IMR-90 (cell line): ENCODE data around the gene LRRC26. TPM values are rescaled to one million over a fixed set of nuclear protein-coding genes. Genes with fewer than 3 reads are reported as not detected.

Experiments
- ATAC-seq: fragments of 200-7000 bp; cut with Tn5 transposase; 2 replicates; pipeline ENCODE4 v1.9.1; 2020; ENCODE audit warnings: low read depth, mild to moderate bottlenecking, moderate library complexity
- BruUV-seq: library from RNA; stranded (reverse); fragments of 400-500 nt; replicated peaks from 2 replicates; lab custom pipeline; 2021; lab: Mats Ljungman, UMichigan
- CTCF ChIA-PET: fragments of 300-600 bp; formaldehyde crosslinking; extraction: SDS; loops from one replicate; lab custom pipeline; 2021; ENCODE audit warnings: antibody characterized with exemption; lab: Yijun Ruan, JAX
- POLR2A ChIA-PET: fragments of 300-600 bp; sonication (Branson Sonifier 250); formaldehyde crosslinking; loops from one replicate; lab custom pipeline; 2022; ENCODE audit warnings: antibody characterized with exemption; ENCODE audit not compliant: unreplicated experiment; lab: Charles Lee
- DNase-seq: peaks from one replicate; pipeline ENCODE4 v3.0.0; 2013
- H2AFZ ChIP-seq: replicated peaks from 2 replicates; pipeline ENCODE3; 2013; ENCODE audit warnings: low read length, mild to moderate bottlenecking; ENCODE audit not compliant: poor library complexity
- H2AK5ac ChIP-seq: 2 replicates; pipeline ENCODE4 v1.6.1; 2013; ENCODE audit warnings: low read depth, low read length, inconsistent platforms
- H2AK9ac ChIP-seq: replicated peaks from 2 replicates; pipeline ENCODE3; 2013; ENCODE audit warnings: mild to moderate bottlenecking, low read depth, low read length, moderate library complexity; ENCODE audit not compliant: poor library complexity
- H2BK120ac ChIP-seq: 2 replicates; pipeline ENCODE4 v1.6.1; 2013; ENCODE audit warnings: low read depth, low read length, inconsistent platforms
- H2BK15ac ChIP-seq: 3 replicates; pipeline ENCODE4 v1.6.1; 2013; ENCODE audit warnings: low read depth, low read length, inconsistent platforms
- H2BK20ac ChIP-seq: 2 replicates; pipeline ENCODE4 v1.6.1; 2013; ENCODE audit warnings: low read depth, mild to moderate bottlenecking, inconsistent platforms, low read length, moderate library complexity
- H2BK5ac ChIP-seq: 2 replicates; pipeline ENCODE4 v1.6.1; 2013; ENCODE audit warnings: mild to moderate bottlenecking, low read depth, low read length, inconsistent platforms; ENCODE audit not compliant: poor library complexity, severe bottlenecking
- H3K14ac ChIP-seq: replicated peaks from 2 replicates; pipeline ENCODE4 v1.6.1; 2013; ENCODE audit warnings: low read depth, low read length, inconsistent platforms
- H3K18ac ChIP-seq: 2 replicates; pipeline ENCODE4 v1.6.1; 2013; ENCODE audit warnings: low read depth, low read length, control low read depth
- H3K23ac ChIP-seq: 2 replicates; pipeline ENCODE4 v1.6.1; 2013; ENCODE audit warnings: low read depth, low read length, inconsistent platforms
- H3K27ac ChIP-seq: 2 replicates; pipeline ENCODE4 v1.5.1; 2013; ENCODE audit warnings: mild to moderate bottlenecking, control low read depth, low read length; ENCODE audit not compliant: insufficient read depth
- H3K27me3 ChIP-seq: 2 replicates; pipeline ENCODE4 v1.6.1; 2013; ENCODE audit warnings: low read length; ENCODE audit not compliant: control insufficient read depth, insufficient read depth
- H3K36me3 ChIP-seq: 2 replicates; pipeline ENCODE4 v1.6.1; 2013; ENCODE audit warnings: low read length, mixed read lengths; ENCODE audit not compliant: control insufficient read depth, insufficient read depth
- H3K4ac ChIP-seq: 2 replicates; pipeline ENCODE4 v1.6.1; 2013; ENCODE audit warnings: low read depth, low read length, inconsistent platforms
- H3K4me1 ChIP-seq: 2 replicates; pipeline ENCODE4 v1.6.1; 2013; ENCODE audit warnings: low read length, mixed read lengths; ENCODE audit not compliant: control insufficient read depth, insufficient read depth
- H3K4me2 ChIP-seq: 2 replicates; pipeline ENCODE4 v1.6.1; 2013; ENCODE audit warnings: low read depth, mild to moderate bottlenecking, control low read depth, low read length, moderate library complexity
- H3K4me3 ChIP-seq: 2 replicates; pipeline ENCODE4 v1.5.1; 2013; ENCODE audit warnings: low read depth, mild to moderate bottlenecking, control low read depth, low read length, moderate library complexity; ENCODE audit not compliant: insufficient read depth
- H3K56ac ChIP-seq: 2 replicates; pipeline ENCODE4 v1.6.1; 2013; ENCODE audit warnings: low read length, inconsistent platforms; ENCODE audit not compliant: insufficient read depth; ENCODE audit errors: extremely low read depth
- H3K79me1 ChIP-seq, 2 experiments: 2 replicates each; pipeline ENCODE4 v1.6.1; 2013; ENCODE audit warnings: low read length in 2 of 2, inconsistent platforms in 1 of 2, low read depth in 1 of 2
- H3K9ac ChIP-seq: 2 replicates; pipeline ENCODE4 v1.6.1; 2013; ENCODE audit warnings: low read depth, low read length, control low read depth
- H3K9me1 ChIP-seq: 2 replicates; pipeline ENCODE4 v1.6.1; 2013; ENCODE audit warnings: low read length, inconsistent platforms; ENCODE audit not compliant: insufficient read depth
- H3K9me3 ChIP-seq: 2 replicates; pipeline ENCODE4 v1.6.1; 2013; ENCODE audit warnings: low read length; ENCODE audit not compliant: control insufficient read depth, insufficient read depth
- H4K20me1 ChIP-seq: 2 replicates; pipeline ENCODE4 v1.6.1; 2013; ENCODE audit warnings: low read length, inconsistent platforms; ENCODE audit not compliant: insufficient read depth
- H4K5ac ChIP-seq: 2 replicates; pipeline ENCODE4 v1.6.1; 2013; ENCODE audit warnings: mild to moderate bottlenecking, low read depth, low read length, control low read depth
- H4K8ac ChIP-seq, 2 experiments: 2 replicates each; pipeline ENCODE4 v1.6.1; 2013; ENCODE audit warnings: low read depth in 2 of 2, low read length in 2 of 2, control low read depth in 1 of 2, inconsistent platforms in 1 of 2
- H4K91ac ChIP-seq: 2 replicates; pipeline ENCODE4 v1.6.1; 2013; ENCODE audit warnings: low read depth, low read length, inconsistent platforms; ENCODE audit not compliant: insufficient read depth
- BHLHE40 ChIP-seq: fragments of 150-350 bp; IDR thresholded peaks from 2 replicates; pipeline ENCODE4 v1.6.1; 2016; ENCODE audit warnings: mild to moderate bottlenecking, low read depth, low read length
- CEBPB ChIP-seq: IDR thresholded peaks from 2 replicates; pipeline ENCODE4 v1.6.1; 2012; ENCODE audit warnings: low read depth, low read length, improper control_type of control experiment
- CHD1 ChIP-seq: IDR thresholded peaks from 2 replicates; pipeline ENCODE4 v1.6.1; 2012; ENCODE audit warnings: low read depth, low read length, improper control_type of control experiment
- FOS ChIP-seq: fragments of 150-350 bp; IDR thresholded peaks from 2 replicates; pipeline ENCODE4 v1.6.1; 2016; ENCODE audit warnings: low read depth, low read length
- MAFK ChIP-seq: IDR thresholded peaks from 2 replicates; pipeline ENCODE4 v1.6.1; 2012; ENCODE audit warnings: low read depth, low read length, improper control_type of control experiment
- MAZ ChIP-seq: IDR thresholded peaks from 2 replicates; pipeline ENCODE4 v1.6.1; 2012; ENCODE audit warnings: low read depth, mild to moderate bottlenecking, low read length, improper control_type of control experiment, moderate library complexity, borderline replicate concordance
- MXI1 ChIP-seq: IDR thresholded peaks from 2 replicates; pipeline ENCODE4 v1.6.1; 2012; ENCODE audit warnings: low read depth, mild to moderate bottlenecking, low read length, moderate library complexity, borderline replicate concordance
- NFE2L2 ChIP-seq: fragments of 150-350 bp; IDR thresholded peaks from 2 replicates; pipeline ENCODE4 v1.6.1; 2016; ENCODE audit warnings: low read depth, mild to moderate bottlenecking, low read length
- POLR2A ChIP-seq: IDR thresholded peaks from 2 replicates; pipeline ENCODE4 v1.6.1; 2012; ENCODE audit warnings: mild to moderate bottlenecking, low read depth, low read length
- RAD21 ChIP-seq: IDR thresholded peaks from 2 replicates; pipeline ENCODE4 v1.6.1; 2012; ENCODE audit warnings: low read length, improper control_type of control experiment
- RCOR1 ChIP-seq: IDR thresholded peaks from 2 replicates; pipeline ENCODE4 v1.6.1; 2012; ENCODE audit warnings: mild to moderate bottlenecking, low read length, improper control_type of control experiment; ENCODE audit not compliant: insufficient replicate concordance
- RFX5 ChIP-seq: IDR thresholded peaks from 2 replicates; pipeline ENCODE4 v1.8.0; 2012; ENCODE audit warnings: low read depth, mild to moderate bottlenecking, low read length, moderate library complexity
- SMC3 ChIP-seq: fragments of 150-350 bp; IDR thresholded peaks from 2 replicates; pipeline ENCODE4 v1.6.1; 2016; ENCODE audit warnings: low read depth, mild to moderate bottlenecking, antibody characterized with exemption, low read length, moderate library complexity
- WGBS, 2 experiments: methylation state at CpG; one replicate each; pipeline versions ENCODE4 v1.1.5 to v1.1.7; 2013; ENCODE audit warnings: missing lambda C conversion rate in 2 of 2; ENCODE audit not compliant: insufficient read length in 1 of 2; ENCODE audit errors: extremely low coverage in 2 of 2; 5-methylcytosine and 5-hydroxymethylcytosine counted together
- dilution Hi-C: fragments of 300-500 bp; cut with HindIII; formaldehyde crosslinking; loops from one replicate; pipeline ENCODE4 v1.14.3; 2018; ENCODE audit warnings: low sequenced_read_pairs; ENCODE audit not compliant: unreplicated experiment
- in situ Hi-C: fragments of 300-500 bp; cut with MboI; formaldehyde crosslinking; loops from 3 replicates; pipeline ENCODE4 v1.14.3; 2019; ENCODE audit warnings: low sequenced_read_pairs, inconsistent platforms, mixed read lengths
- intact Hi-C: fragments of 100-400 bp; cut with micrococcal nuclease; formaldehyde crosslinking; loops from 2 replicates; pipeline ENCODE4 v1.10.0; 2022
- polyA plus RNA-seq, 3 experiments: library from polyadenylated mRNA; depleted of rRNA; stranded (reverse); fragments of >200 nt; gene quantifications; 2 replicates each; pipeline ENCODE4 v1.2.3, GENCODE V29; 2012; ENCODE audit warnings: low replicate concordance in 1 of 3
- total RNA-seq: library from RNA; depleted of rRNA; stranded (reverse); fragments of >200 nt; gene quantifications from 2 replicates; pipeline ENCODE4 v1.2.3, GENCODE V29; 2012
- TF ChIP-seq, protein P1 (sequence below): fragments of 150-350 bp; IDR thresholded peaks from 2 replicates; pipeline ENCODE4 v1.6.1; 2017; ENCODE audit warnings: mild to moderate bottlenecking, antibody characterized with exemption, low read length, low read depth
- TF ChIP-seq, protein P2 (sequence below): conservative IDR thresholded peaks from 2 replicates; pipeline ENCODE4 v1.5.1; 2012; ENCODE audit warnings: mild to moderate bottlenecking, low read depth, low read length, improper control_type of control experiment
- TF ChIP-seq, protein P3 (sequence below): fragments of 150-350 bp; IDR thresholded peaks from 2 replicates; pipeline ENCODE4 v1.6.1; 2016; ENCODE audit warnings: low read depth, mild to moderate bottlenecking, low read length, moderate library complexity, borderline replicate concordance

Gene LRRC26
- total and polyA plus RNA-seq, 2 of the 4 experiments (the other 2 are of a cell fraction), result not detected

DNA sequence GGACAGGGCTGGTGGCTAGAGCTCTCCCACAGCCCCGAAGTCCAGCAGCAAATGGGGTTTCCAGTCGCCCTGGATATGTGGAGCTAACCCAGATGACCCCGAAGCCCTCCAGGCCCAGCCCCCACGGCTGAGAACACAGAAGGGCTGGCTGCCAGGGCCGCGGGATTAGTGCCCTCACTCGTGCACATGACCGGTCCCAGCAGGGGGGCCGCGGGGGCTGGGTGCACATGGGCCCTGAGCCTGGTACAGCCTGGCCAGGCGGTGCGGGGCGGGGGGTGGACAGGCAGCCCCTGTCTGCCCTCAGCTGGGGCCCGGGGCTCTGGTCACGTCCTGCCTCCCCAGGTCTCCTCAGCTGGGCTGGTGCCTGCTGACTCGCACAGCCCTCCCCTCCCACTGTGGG is 24.5 kb upstream of the LRRC26 start:
- H3K9me3 ChIP-seq, result no peaks in the 10 kb centered on the region
- peak overlapping the region; percentile 84 for H2AK9ac ChIP-seq
- H2AK5ac ChIP-seq, result no peak overlapping the region
- H3K14ac ChIP-seq, result no peak overlapping the region
- no peak overlapping the region for H2BK20ac ChIP-seq
- WGBS, 2 experiments, result 53% methylated on average over 3 of the region's 16 CpGs; no CpG with 5 or more reads in 1 of the 2 experiments
- TF ChIP-seq RFX5, result no peak
- TF ChIP-seq SMC3, result no peak
- TF ChIP-seq FOS, result no peak
- TF ChIP-seq, protein P1, sequence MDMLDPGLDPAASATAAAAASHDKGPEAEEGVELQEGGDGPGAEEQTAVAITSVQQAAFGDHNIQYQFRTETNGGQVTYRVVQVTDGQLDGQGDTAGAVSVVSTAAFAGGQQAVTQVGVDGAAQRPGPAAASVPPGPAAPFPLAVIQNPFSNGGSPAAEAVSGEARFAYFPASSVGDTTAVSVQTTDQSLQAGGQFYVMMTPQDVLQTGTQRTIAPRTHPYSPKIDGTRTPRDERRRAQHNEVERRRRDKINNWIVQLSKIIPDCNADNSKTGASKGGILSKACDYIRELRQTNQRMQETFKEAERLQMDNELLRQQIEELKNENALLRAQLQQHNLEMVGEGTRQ, result no peak
- no peak for TF ChIP-seq CEBPB
- TF ChIP-seq RCOR1, result no peak
- TF ChIP-seq RAD21, result no peak
- no peak for TF ChIP-seq NFE2L2
- TF ChIP-seq MAFK, result no peak
- no peak for TF ChIP-seq MAZ
- TF ChIP-seq CHD1, result no peak
- no peak for TF ChIP-seq POLR2A
- TF ChIP-seq, protein P2, sequence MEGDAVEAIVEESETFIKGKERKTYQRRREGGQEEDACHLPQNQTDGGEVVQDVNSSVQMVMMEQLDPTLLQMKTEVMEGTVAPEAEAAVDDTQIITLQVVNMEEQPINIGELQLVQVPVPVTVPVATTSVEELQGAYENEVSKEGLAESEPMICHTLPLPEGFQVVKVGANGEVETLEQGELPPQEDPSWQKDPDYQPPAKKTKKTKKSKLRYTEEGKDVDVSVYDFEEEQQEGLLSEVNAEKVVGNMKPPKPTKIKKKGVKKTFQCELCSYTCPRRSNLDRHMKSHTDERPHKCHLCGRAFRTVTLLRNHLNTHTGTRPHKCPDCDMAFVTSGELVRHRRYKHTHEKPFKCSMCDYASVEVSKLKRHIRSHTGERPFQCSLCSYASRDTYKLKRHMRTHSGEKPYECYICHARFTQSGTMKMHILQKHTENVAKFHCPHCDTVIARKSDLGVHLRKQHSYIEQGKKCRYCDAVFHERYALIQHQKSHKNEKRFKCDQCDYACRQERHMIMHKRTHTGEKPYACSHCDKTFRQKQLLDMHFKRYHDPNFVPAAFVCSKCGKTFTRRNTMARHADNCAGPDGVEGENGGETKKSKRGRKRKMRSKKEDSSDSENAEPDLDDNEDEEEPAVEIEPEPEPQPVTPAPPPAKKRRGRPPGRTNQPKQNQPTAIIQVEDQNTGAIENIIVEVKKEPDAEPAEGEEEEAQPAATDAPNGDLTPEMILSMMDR, result no peak
- TF ChIP-seq BHLHE40, result no peak
- no peak for TF ChIP-seq MXI1
- TF ChIP-seq, protein P3, sequence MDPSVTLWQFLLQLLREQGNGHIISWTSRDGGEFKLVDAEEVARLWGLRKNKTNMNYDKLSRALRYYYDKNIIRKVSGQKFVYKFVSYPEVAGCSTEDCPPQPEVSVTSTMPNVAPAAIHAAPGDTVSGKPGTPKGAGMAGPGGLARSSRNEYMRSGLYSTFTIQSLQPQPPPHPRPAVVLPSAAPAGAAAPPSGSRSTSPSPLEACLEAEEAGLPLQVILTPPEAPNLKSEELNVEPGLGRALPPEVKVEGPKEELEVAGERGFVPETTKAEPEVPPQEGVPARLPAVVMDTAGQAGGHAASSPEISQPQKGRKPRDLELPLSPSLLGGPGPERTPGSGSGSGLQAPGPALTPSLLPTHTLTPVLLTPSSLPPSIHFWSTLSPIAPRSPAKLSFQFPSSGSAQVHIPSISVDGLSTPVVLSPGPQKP, result no peak
- H2BK15ac ChIP-seq, result no peak overlapping the region
- H3K56ac ChIP-seq, result no peak overlapping the region
- no peak overlapping the region for H2AFZ ChIP-seq
- H4K5ac ChIP-seq, result no peak overlapping the region
- no peak overlapping the region for H3K4me3 ChIP-seq
- no peak overlapping the region for H3K23ac ChIP-seq
- H2BK120ac ChIP-seq, result no peak overlapping the region
- H3K4ac ChIP-seq, result no peak overlapping the region
- no peak for ATAC-seq
- peaks cover 26% of the 10 kb centered on the region for H3K36me3 ChIP-seq
- no peaks in the 10 kb centered on the region for H3K9me1 ChIP-seq
- ChIA-PET CTCF (interaction anchor here (1.0 kb wide), 1 partner anchor 33 kb away, joined by 3 read pairs; the partner anchor contains the start of gene RNF224), POLR2A (no interaction called here)
- no peak overlapping the region for H3K27ac ChIP-seq
- no peak for DNase-seq
- no peak overlapping the region for H3K18ac ChIP-seq
- H4K91ac ChIP-seq, result no peak overlapping the region
- H3K79me1 ChIP-seq, result peaks cover 10 to 79% of the 10 kb centered on the region in 2 experiments
- H4K8ac ChIP-seq, result no peak overlapping the region
- no TSS peak for BruUV-seq
- H3K4me2 ChIP-seq, result no peak overlapping the region
- no peak overlapping the region for H2BK5ac ChIP-seq
- no peak overlapping the region for H3K9ac ChIP-seq
- H4K20me1 ChIP-seq, result peaks cover 44% of the 10 kb centered on the region
- dilution Hi-C loops (no loop called here), in situ Hi-C loops (no loop called here), intact Hi-C loops (no loop called here)
- H3K27me3 ChIP-seq, result no peaks in the 10 kb centered on the region
- peaks cover 24% of the 10 kb centered on the region for H3K4me1 ChIP-seq
